ENCODE measurements around the gene TAF4. TPM values are rescaled to one million over a fixed set of nuclear protein-coding genes. Genes with fewer than 3 reads are reported as not detected.

The TAF4 gene
- total RNA-seq, 1 experiment from 2014 or later, result 64.3 TPM

GRCh38 chr20:62111148-62111547, 45.5 kb upstream of the TAF4 start:
- H3K4me3 Mint-ChIP-seq (ENCODE audit: low read depth, unreplicated experiment), result no peak overlapping the region
- H3K9me3 Mint-ChIP-seq (ENCODE audit: low read depth, unreplicated experiment), result peaks cover 18% of the 10 kb centered on the region
- TF ChIP-seq CTCF (IDR thresholded peaks at IDR 0.05; ENCODE audit: unreplicated experiment), result no peak
- no peak overlapping the region for H3K27ac Mint-ChIP-seq (ENCODE audit: unreplicated experiment)
- no TSS peak for BruUV-seq (replicated peaks)
- intact Hi-C loops (cut with micrococcal nuclease; ENCODE audit: unreplicated experiment), result no loop called here
- H3K36me3 Mint-ChIP-seq (ENCODE audit: insufficient read depth, unreplicated experiment), result peaks cover 4% of the 10 kb centered on the region
- no peak for DNase-seq
- H3K27me3 Mint-ChIP-seq (ENCODE audit: unreplicated experiment), result peaks cover 9% of the 10 kb centered on the region
- H3K4me1 Mint-ChIP-seq (ENCODE audit: low read depth, unreplicated experiment), result no peaks in the 10 kb centered on the region
- CTCF ChIA-PET, result no interaction called here

- no peaks in the 10 kb centered on the region for H3K4me1 Mint-ChIP-seq (ENCODE audit: low read depth, unreplicated experiment)
- no peak for TF ChIP-seq CTCF (IDR thresholded peaks at IDR 0.05; ENCODE audit: unreplicated experiment)
- no peak overlapping the region for H3K4me3 Mint-ChIP-seq (ENCODE audit: low read depth, unreplicated experiment)
- no peak for DNase-seq
- no peaks in the 10 kb centered on the region for H3K36me3 Mint-ChIP-seq (ENCODE audit: insufficient read depth, unreplicated experiment)
- H3K27ac Mint-ChIP-seq (ENCODE audit: unreplicated experiment), result no peak overlapping the region
- peaks cover 25% of the 10 kb centered on the region for H3K9me3 Mint-ChIP-seq (ENCODE audit: low read depth, unreplicated experiment)
- intact Hi-C loops (cut with micrococcal nuclease; ENCODE audit: unreplicated experiment), result no loop called here
- CTCF ChIA-PET, result interaction anchor here (0.8 kb wide), 1 partner anchor 37 kb away, joined by 3 read pairs; no protein-coding TSS in a partner anchor
- peaks cover 17% of the 10 kb centered on the region for H3K27me3 Mint-ChIP-seq (ENCODE audit: unreplicated experiment)
- no TSS peak for BruUV-seq (replicated peaks)
Observed at GRCh38 chr20:62105592-62105991, 39.9 kb upstream of the TAF4 start.

- Mint-ChIP-seq H3K4me1 (ENCODE audit: low read depth, unreplicated experiment) (no peaks in the 10 kb centered on the region), H3K36me3 (ENCODE audit: insufficient read depth, unreplicated experiment) (no peaks in the 10 kb centered on the region), H3K9me3 (ENCODE audit: low read depth, unreplicated experiment) (peaks cover 27% of the 10 kb centered on the region), H3K27me3 (ENCODE audit: unreplicated experiment) (peaks cover 24% of the 10 kb centered on the region), H3K27ac (ENCODE audit: unreplicated experiment) (no peak overlapping the region), H3K4me3 (ENCODE audit: low read depth, unreplicated experiment) (no peak overlapping the region)
- CTCF ChIA-PET, result interaction anchor here (0.6 kb wide), 1 partner anchor 94 kb away, joined by 4 read pairs; no protein-coding TSS in a partner anchor
- BruUV-seq (replicated peaks), result no TSS peak
- no peak for DNase-seq
- intact Hi-C loops (cut with micrococcal nuclease; ENCODE audit: unreplicated experiment), result no loop called here
- TF ChIP-seq CTCF (IDR thresholded peaks at IDR 0.05; ENCODE audit: unreplicated experiment), result no peak
Observed at GRCh38 chr20:62104791-62105345, 39.2 kb upstream of the TAF4 start.

- DNase-seq, result no peak
- Mint-ChIP-seq H3K27me3 (ENCODE audit: unreplicated experiment) (peaks cover 29% of the 10 kb centered on the region), H3K36me3 (ENCODE audit: insufficient read depth, unreplicated experiment) (no peaks in the 10 kb centered on the region), H3K27ac (ENCODE audit: unreplicated experiment) (no peak overlapping the region), H3K4me3 (ENCODE audit: low read depth, unreplicated experiment) (no peak overlapping the region), H3K9me3 (ENCODE audit: low read depth, unreplicated experiment) (peaks cover 27% of the 10 kb centered on the region), H3K4me1 (ENCODE audit: low read depth, unreplicated experiment) (no peaks in the 10 kb centered on the region)
- BruUV-seq (replicated peaks), result no TSS peak
- TF ChIP-seq CTCF (IDR thresholded peaks at IDR 0.05; ENCODE audit: unreplicated experiment), result no peak
- intact Hi-C loops (cut with micrococcal nuclease; ENCODE audit: unreplicated experiment), result no loop called here
- CTCF ChIA-PET, result interaction anchor here (0.5 to 0.8 kb wide), 3 partner anchors 11 to 1867 kb away, joined by 3 to 4 read pairs (median 3); no protein-coding TSS in a partner anchor
Observed at GRCh38 chr20:62104234-62104789, 38.6 kb upstream of the TAF4 start.
